GM12878 (cell line): ENCODE measurements around the gene SMPD2. TPM values are rescaled to one million over a fixed set of nuclear protein-coding genes. Genes with fewer than 3 reads are reported as not detected.
A peak's percentile ranks its signal among the peaks of the same experiment; 100 is the strongest.

Experiments used
- EP300 ChIP-seq, 2 experiments: fragments of 150-350 bp in 1 of 2; IDR thresholded peaks; 2 replicates each; pipeline ENCODE4 v1.6.1; 2011 to 2012; ENCODE audit warnings: low read depth in 2 of 2, low read length in 2 of 2, borderline replicate concordance in 1 of 2, improper control_type of control experiment in 1 of 2, inconsistent platforms in 1 of 2; ENCODE audit not compliant: control insufficient read depth in 1 of 2
- IKZF2 ChIP-seq, 2 experiments: fragments of 450-650 bp; IDR thresholded peaks; 2 replicates each; pipeline ENCODE4 v1.6.1; 2017; ENCODE audit warnings: mild to moderate bottlenecking in 2 of 2, moderate library complexity in 2 of 2
- MYB ChIP-seq: fragments of 150-350 bp; IDR thresholded peaks from 2 replicates; pipeline ENCODE4 v1.6.1; 2014; ENCODE audit warnings: mild to moderate bottlenecking, low read depth, low read length, borderline replicate concordance
- NFIC ChIP-seq: IDR thresholded peaks from 2 replicates; pipeline ENCODE4 v1.6.1; 2012; ENCODE audit warnings: low read depth, mild to moderate bottlenecking, inconsistent platforms, low read length, moderate library complexity
- NRF1 ChIP-seq: conservative IDR thresholded peaks from 2 replicates; pipeline ENCODE4 v1.6.1; 2011; ENCODE audit warnings: mild to moderate bottlenecking, low read depth, low read length, improper control_type of control experiment
- YBX1 ChIP-seq: fragments of 450-650 bp; IDR thresholded peaks from 2 replicates; pipeline ENCODE4 v1.6.1; 2016; ENCODE audit warnings: antibody characterized with exemption
- ZNF24 ChIP-seq: fragments of 450-650 bp; IDR thresholded peaks from 2 replicates; pipeline ENCODE4 v1.6.1; 2017; ENCODE audit warnings: antibody characterized with exemption, mild to moderate bottlenecking
- polyA plus RNA-seq, 11 experiments: library from polyadenylated mRNA; depleted of rRNA in 4 of 11; unstranded in 6 of 11; stranded (reverse) in 5 of 11; fragments of >200 nt; fragmentation: Nextera tagmentation in 4 of 11; fragmentation: Illumina TruSeq in 1 of 11; extraction: Ambion mirVana in 4 of 11; extraction: Trizol in 1 of 11; gene quantifications; 1 replicate in 1 of 11; 2 replicates in 10 of 11; pipeline versions ENCODE4 v1.2.1 to v1.2.3, GENCODE V29; 2011 to 2016; ENCODE audit warnings: inconsistent platforms in 2 of 11, missing spikeins in 2 of 11, low read depth in 1 of 11
- total RNA-seq, 4 experiments: library from RNA; depleted of rRNA in 3 of 4; stranded (reverse); fragments of >200 nt in 3 of 4; fragmentation: Illumina TruSeq in 1 of 4; extraction: Trizol in 1 of 4; gene quantifications; 2 replicates each; pipeline versions ENCODE4 v1.2.1 to v1.2.3, GENCODE V29; 2013 to 2021
- TF ChIP-seq, protein P1 (sequence below): IDR thresholded peaks from 2 replicates; pipeline ENCODE4 v1.6.1; 2011; ENCODE audit warnings: borderline replicate concordance, low read depth, mild to moderate bottlenecking, moderate library complexity, mixed read lengths, low read length; ENCODE audit not compliant: insufficient read depth; ENCODE audit errors: extremely low read length
- TF ChIP-seq, protein P2 (sequence below): fragments of 450-650 bp; formaldehyde crosslinking; IDR thresholded peaks from 2 replicates; pipeline ENCODE4 v1.4.0; 2022; ENCODE audit warnings: mild to moderate bottlenecking, moderate library complexity
- TF ChIP-seq, protein P3 (sequence below): fragments of 150-350 bp; IDR thresholded peaks from 2 replicates; pipeline ENCODE4 v1.6.1; 2014; ENCODE audit warnings: mild to moderate bottlenecking, low read depth, low read length
- TF ChIP-seq, protein P4 (sequence below), 3 experiments: IDR thresholded peaks in 2 of 3; conservative IDR thresholded peaks in 1 of 3; 2 replicates each; pipeline ENCODE4 v1.5.1; 2011; ENCODE audit warnings: low read depth in 3 of 3, low read length in 3 of 3, mild to moderate bottlenecking in 3 of 3, control low read depth in 2 of 3, moderate library complexity in 2 of 3, inconsistent platforms in 1 of 3, mixed read lengths in 1 of 3; ENCODE audit not compliant: control insufficient read depth in 2 of 3, insufficient read depth in 1 of 3; ENCODE audit errors: extremely low read depth in 1 of 3
- TF ChIP-seq, protein P5 (sequence below): fragments of 450-650 bp; IDR thresholded peaks from 2 replicates; pipeline ENCODE4 v1.6.1; 2017; ENCODE audit warnings: mild to moderate bottlenecking, moderate library complexity

The SMPD2 gene
- total and polyA plus RNA-seq, 10 of the 15 experiments (the other 5 are each of a cell fraction or from before 2014, with no cell fraction given), result 0.06 to 15.4 (median 9.7) TPM

DNA sequence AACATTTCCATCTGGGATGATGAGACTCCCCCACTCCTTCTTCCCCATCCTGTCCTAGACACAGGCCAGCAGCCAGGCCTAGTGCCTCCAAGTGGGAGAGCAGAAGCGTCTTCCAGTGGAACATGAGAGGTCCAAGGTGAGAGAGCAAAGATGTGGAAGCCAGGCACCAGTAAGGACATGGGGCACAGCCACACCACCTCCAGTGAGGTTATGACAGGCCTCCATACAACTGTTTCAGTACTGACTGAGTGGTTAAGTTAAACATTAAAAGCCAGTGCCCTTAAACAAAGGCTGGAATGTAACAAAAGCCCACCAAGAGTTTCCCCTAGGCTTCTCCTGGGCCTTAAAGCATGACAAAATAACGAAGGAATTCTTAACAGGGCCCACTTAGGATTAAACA, 37.2 kb downstream of the SMPD2 start (continued):
- no peak for TF ChIP-seq ZNF24
- TF ChIP-seq, protein P1, sequence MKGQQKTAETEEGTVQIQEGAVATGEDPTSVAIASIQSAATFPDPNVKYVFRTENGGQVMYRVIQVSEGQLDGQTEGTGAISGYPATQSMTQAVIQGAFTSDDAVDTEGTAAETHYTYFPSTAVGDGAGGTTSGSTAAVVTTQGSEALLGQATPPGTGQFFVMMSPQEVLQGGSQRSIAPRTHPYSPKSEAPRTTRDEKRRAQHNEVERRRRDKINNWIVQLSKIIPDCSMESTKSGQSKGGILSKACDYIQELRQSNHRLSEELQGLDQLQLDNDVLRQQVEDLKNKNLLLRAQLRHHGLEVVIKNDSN, result no peak
- TF ChIP-seq, protein P2, sequence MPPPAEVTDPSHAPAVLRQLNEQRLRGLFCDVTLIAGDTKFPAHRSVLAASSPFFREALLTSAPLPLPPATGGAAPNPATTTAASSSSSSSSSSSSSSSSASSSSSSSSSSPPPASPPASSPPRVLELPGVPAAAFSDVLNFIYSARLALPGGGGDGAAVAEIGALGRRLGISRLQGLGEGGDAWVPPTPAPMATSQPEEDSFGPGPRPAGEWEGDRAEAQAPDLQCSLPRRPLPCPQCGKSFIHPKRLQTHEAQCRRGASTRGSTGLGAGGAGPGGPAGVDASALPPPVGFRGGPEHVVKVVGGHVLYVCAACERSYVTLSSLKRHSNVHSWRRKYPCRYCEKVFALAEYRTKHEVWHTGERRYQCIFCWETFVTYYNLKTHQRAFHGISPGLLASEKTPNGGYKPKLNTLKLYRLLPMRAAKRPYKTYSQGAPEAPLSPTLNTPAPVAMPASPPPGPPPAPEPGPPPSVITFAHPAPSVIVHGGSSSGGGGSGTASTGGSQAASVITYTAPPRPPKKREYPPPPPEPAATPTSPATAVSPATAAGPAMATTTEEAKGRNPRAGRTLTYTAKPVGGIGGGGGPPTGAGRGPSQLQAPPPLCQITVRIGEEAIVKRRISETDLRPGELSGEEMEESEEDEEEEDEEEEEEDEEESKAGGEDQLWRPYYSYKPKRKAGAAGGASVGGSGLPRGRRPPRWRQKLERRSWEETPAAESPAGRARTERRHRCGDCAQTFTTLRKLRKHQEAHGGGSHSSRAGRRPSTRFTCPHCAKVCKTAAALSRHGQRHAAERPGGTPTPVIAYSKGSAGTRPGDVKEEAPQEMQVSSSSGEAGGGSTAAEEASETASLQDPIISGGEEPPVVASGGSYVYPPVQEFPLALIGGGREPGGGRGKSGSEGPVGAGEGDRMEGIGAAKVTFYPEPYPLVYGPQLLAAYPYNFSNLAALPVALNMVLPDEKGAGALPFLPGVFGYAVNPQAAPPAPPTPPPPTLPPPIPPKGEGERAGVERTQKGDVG (CRISPR knock-in tag), result no peak
- TF ChIP-seq EP300 (IDR thresholded peaks at IDR 0.05; ENCODE audit: borderline replicate concordance in 1 of 2, control insufficient read depth in 1 of 2, low read depth in 2 of 2, low read length in 2 of 2), result no peak
- TF ChIP-seq, protein P3, sequence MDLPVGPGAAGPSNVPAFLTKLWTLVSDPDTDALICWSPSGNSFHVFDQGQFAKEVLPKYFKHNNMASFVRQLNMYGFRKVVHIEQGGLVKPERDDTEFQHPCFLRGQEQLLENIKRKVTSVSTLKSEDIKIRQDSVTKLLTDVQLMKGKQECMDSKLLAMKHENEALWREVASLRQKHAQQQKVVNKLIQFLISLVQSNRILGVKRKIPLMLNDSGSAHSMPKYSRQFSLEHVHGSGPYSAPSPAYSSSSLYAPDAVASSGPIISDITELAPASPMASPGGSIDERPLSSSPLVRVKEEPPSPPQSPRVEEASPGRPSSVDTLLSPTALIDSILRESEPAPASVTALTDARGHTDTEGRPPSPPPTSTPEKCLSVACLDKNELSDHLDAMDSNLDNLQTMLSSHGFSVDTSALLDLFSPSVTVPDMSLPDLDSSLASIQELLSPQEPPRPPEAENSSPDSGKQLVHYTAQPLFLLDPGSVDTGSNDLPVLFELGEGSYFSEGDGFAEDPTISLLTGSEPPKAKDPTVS, result no peak
- TF ChIP-seq IKZF2 (IDR thresholded peaks at IDR 0.05), result peak in 1 of 2 experiments; percentile 16; a peak in 1 of 4 replicates
- no peak for TF ChIP-seq NFIC
- TF ChIP-seq, protein P4, sequence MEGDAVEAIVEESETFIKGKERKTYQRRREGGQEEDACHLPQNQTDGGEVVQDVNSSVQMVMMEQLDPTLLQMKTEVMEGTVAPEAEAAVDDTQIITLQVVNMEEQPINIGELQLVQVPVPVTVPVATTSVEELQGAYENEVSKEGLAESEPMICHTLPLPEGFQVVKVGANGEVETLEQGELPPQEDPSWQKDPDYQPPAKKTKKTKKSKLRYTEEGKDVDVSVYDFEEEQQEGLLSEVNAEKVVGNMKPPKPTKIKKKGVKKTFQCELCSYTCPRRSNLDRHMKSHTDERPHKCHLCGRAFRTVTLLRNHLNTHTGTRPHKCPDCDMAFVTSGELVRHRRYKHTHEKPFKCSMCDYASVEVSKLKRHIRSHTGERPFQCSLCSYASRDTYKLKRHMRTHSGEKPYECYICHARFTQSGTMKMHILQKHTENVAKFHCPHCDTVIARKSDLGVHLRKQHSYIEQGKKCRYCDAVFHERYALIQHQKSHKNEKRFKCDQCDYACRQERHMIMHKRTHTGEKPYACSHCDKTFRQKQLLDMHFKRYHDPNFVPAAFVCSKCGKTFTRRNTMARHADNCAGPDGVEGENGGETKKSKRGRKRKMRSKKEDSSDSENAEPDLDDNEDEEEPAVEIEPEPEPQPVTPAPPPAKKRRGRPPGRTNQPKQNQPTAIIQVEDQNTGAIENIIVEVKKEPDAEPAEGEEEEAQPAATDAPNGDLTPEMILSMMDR (IDR thresholded peaks at IDR 0.05 in 2 of 3, conservative IDR thresholded peaks at IDR 0.05 in 1 of 3; ENCODE audit: control insufficient read depth in 2 of 3, extremely low read depth in 1 of 3, insufficient read depth in 1 of 3, low read depth in 3 of 3, low read length in 3 of 3), result no peak
- TF ChIP-seq, protein P5, sequence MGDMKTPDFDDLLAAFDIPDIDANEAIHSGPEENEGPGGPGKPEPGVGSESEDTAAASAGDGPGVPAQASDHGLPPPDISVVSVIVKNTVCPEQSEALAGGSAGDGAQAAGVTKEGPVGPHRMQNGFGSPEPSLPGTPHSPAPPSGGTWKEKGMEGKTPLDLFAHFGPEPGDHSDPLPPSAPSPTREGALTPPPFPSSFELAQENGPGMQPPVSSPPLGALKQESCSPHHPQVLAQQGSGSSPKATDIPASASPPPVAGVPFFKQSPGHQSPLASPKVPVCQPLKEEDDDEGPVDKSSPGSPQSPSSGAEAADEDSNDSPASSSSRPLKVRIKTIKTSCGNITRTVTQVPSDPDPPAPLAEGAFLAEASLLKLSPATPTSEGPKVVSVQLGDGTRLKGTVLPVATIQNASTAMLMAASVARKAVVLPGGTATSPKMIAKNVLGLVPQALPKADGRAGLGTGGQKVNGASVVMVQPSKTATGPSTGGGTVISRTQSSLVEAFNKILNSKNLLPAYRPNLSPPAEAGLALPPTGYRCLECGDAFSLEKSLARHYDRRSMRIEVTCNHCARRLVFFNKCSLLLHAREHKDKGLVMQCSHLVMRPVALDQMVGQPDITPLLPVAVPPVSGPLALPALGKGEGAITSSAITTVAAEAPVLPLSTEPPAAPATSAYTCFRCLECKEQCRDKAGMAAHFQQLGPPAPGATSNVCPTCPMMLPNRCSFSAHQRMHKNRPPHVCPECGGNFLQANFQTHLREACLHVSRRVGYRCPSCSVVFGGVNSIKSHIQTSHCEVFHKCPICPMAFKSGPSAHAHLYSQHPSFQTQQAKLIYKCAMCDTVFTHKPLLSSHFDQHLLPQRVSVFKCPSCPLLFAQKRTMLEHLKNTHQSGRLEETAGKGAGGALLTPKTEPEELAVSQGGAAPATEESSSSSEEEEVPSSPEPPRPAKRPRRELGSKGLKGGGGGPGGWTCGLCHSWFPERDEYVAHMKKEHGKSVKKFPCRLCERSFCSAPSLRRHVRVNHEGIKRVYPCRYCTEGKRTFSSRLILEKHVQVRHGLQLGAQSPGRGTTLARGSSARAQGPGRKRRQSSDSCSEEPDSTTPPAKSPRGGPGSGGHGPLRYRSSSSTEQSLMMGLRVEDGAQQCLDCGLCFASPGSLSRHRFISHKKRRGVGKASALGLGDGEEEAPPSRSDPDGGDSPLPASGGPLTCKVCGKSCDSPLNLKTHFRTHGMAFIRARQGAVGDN, result peak; percentile 47; the same call in 1 of the 2 replicates
- no peak for TF ChIP-seq NRF1
- no peak for TF ChIP-seq YBX1
- TF ChIP-seq MYB, result no peak
- TF ChIP-seq, all 136 proteins: peak for 4
